ENCODE results near the gene SNX4.
"Not testable (repeated sequence)": the region's sequence is repeated elsewhere in the genome, so short reads cannot be mapped to it uniquely, and the experiment has no call there.

Gene SNX4

GRCh38 chr3:125462722-125463299 is 57.2 kb downstream of the SNX4 start:
- DNase-seq (ENCODE audit: low spot score) = no peak

- no peak for DNase-seq (ENCODE audit: low spot score)
These were observed 58.1 kb downstream of the SNX4 start for GRCh38 chr3:125461896-125462295.

GRCh38 chr3:125460233-125460632 is 59.8 kb downstream of the SNX4 start:
- no peak for DNase-seq (ENCODE audit: low spot score)

GRCh38 chr3:125443923-125444322 is 76.1 kb downstream of the SNX4 start:
- DNase-seq (ENCODE audit: low spot score) = no peak

GRCh38 chr3:125442506-125442905 is 77.5 kb downstream of the SNX4 start:
- no peak for DNase-seq (ENCODE audit: low spot score)

GRCh38 chr3:125440970-125441369 is 79.0 kb downstream of the SNX4 start:
- DNase-seq (ENCODE audit: low spot score) = no peak

- no peak for DNase-seq (ENCODE audit: low spot score)
These were observed 79.4 kb downstream of the SNX4 start for GRCh38 chr3:125440559-125440955.

- DNase-seq (ENCODE audit: low spot score) = peak; percentile 63
These were observed 82.2 kb downstream of the SNX4 start for GRCh38 chr3:125437631-125438435.

- no peak for DNase-seq (ENCODE audit: low spot score)
These were observed 83.1 kb downstream of the SNX4 start for GRCh38 chr3:125436921-125437320.

GRCh38 chr3:125435231-125435630 is 84.8 kb downstream of the SNX4 start:
- no peak for DNase-seq (ENCODE audit: low spot score)

- DNase-seq (ENCODE audit: low spot score) = peak; percentile 76
These were observed 85.4 kb downstream of the SNX4 start for GRCh38 chr3:125434582-125435011.

- DNase-seq (ENCODE audit: low spot score) = peak; percentile 9
These were observed 86.4 kb downstream of the SNX4 start for GRCh38 chr3:125433611-125434041.

- DNase-seq (ENCODE audit: low spot score) = no peak
These were observed 86.9 kb downstream of the SNX4 start for GRCh38 chr3:125433091-125433534.

- peak; percentile 44 for DNase-seq (ENCODE audit: low spot score)
These were observed 87.9 kb downstream of the SNX4 start for GRCh38 chr3:125431912-125432790.

GRCh38 chr3:125431391-125431790 is 88.6 kb downstream of the SNX4 start:
- DNase-seq (ENCODE audit: low spot score) = no peak

- no peak for DNase-seq (ENCODE audit: low spot score)
These were observed 91.7 kb downstream of the SNX4 start for GRCh38 chr3:125428216-125428830.

GRCh38 chr3:125418306-125418705 is 101.7 kb downstream of the SNX4 start:
- DNase-seq (ENCODE audit: low spot score) = no peak

- DNase-seq (ENCODE audit: low spot score) = no peak
These were observed 103.8 kb downstream of the SNX4 start for GRCh38 chr3:125416235-125416634.

GRCh38 chr3:125414669-125415068 is 105.3 kb downstream of the SNX4 start:
- no peak for DNase-seq (ENCODE audit: low spot score)

- DNase-seq (ENCODE audit: low spot score) = no peak
These were observed 109.1 kb downstream of the SNX4 start for GRCh38 chr3:125410922-125411321.

- no peak for DNase-seq (ENCODE audit: low spot score)
These were observed 113.9 kb downstream of the SNX4 start for GRCh38 chr3:125406070-125406469.

GRCh38 chr3:125405515-125405914 is 114.5 kb downstream of the SNX4 start:
- DNase-seq (ENCODE audit: low spot score) = not testable (repeated sequence)
